HepG2 (cell line): Measurements from ENCODE around the gene TEX19. TPM values are rescaled to one million over a fixed set of nuclear protein-coding genes. Genes with fewer than 3 reads are reported as not detected.

Experiments used
- AGO2 ChIP-seq: fragments of 200-400 bp; formaldehyde crosslinking; optimal IDR thresholded peaks from 2 replicates; pipeline ENCODE3; 2017; ENCODE audit warnings: mild to moderate bottlenecking, low read depth, low read length, moderate library complexity
- HNF1A ChIP-seq, 2 experiments: sonication (generic) in 1 of 2; formaldehyde crosslinking in 1 of 2; IDR thresholded peaks; 2 replicates each; pipeline versions ENCODE4 v1.4.0 to v1.6.1; 2016 to 2020; ENCODE audit warnings: borderline replicate concordance in 1 of 2, low read depth in 1 of 2, mild to moderate bottlenecking in 1 of 2, missing genetic modification reagents in 1 of 2
- HOXA3 ChIP-seq: sonication (generic); formaldehyde crosslinking; IDR thresholded peaks from 2 replicates; pipeline ENCODE4 v1.5.0; 2020; ENCODE audit warnings: missing genetic modification reagents
- HOXA7 ChIP-seq: sonication (generic); formaldehyde crosslinking; IDR thresholded peaks from 2 replicates; pipeline ENCODE4 v1.8.1; 2022; ENCODE audit warnings: mild to moderate bottlenecking, missing genetic modification reagents, moderate library complexity
- PAF1 ChIP-seq: IDR thresholded peaks from 2 replicates; pipeline ENCODE4 v1.6.1; 2016; ENCODE audit warnings: missing genetic modification reagents, missing compliant biosample characterization
- RBM39 ChIP-seq: fragments of 200-400 bp; formaldehyde crosslinking; IDR thresholded peaks from one replicate; pipeline ENCODE4 v1.6.1; 2018; ENCODE audit warnings: antibody characterized with exemption, mild to moderate bottlenecking, low read depth, low read length; ENCODE audit not compliant: poor library complexity, severe bottlenecking
- RCOR2 ChIP-seq: IDR thresholded peaks from 2 replicates; pipeline ENCODE4 v1.6.1; 2016; ENCODE audit warnings: missing biosample characterization, missing genetic modification reagents
- SAFB2 ChIP-seq: sonication (generic); formaldehyde crosslinking; IDR thresholded peaks from 2 replicates; pipeline ENCODE4 v1.5.1; 2020; ENCODE audit warnings: missing genetic modification reagents, low read depth, mild to moderate bottlenecking, borderline replicate concordance
- ZBTB4 ChIP-seq: sonication (generic); formaldehyde crosslinking; IDR thresholded peaks from 2 replicates; pipeline ENCODE4 v1.4.0; 2020; ENCODE audit warnings: missing genetic modification reagents, mild to moderate bottlenecking, borderline replicate concordance
- ZFX ChIP-seq: sonication (generic); formaldehyde crosslinking; IDR thresholded peaks from 2 replicates; pipeline ENCODE4 v1.4.0; 2020; ENCODE audit warnings: mild to moderate bottlenecking, low read depth, missing genetic modification reagents, moderate library complexity
- ZNF629 ChIP-seq: sonication (generic); formaldehyde crosslinking; conservative IDR thresholded peaks from 2 replicates; pipeline ENCODE4 v1.5.0; 2020; ENCODE audit warnings: missing genetic modification reagents
- ZNF670 ChIP-seq: sonication (generic); formaldehyde crosslinking; IDR thresholded peaks from 2 replicates; pipeline ENCODE4 v1.8.0; 2022; ENCODE audit warnings: mild to moderate bottlenecking, missing genetic modification reagents, borderline replicate concordance
- ZUFSP ChIP-seq: sonication (generic); formaldehyde crosslinking; IDR thresholded peaks from 2 replicates; pipeline ENCODE4 v1.9.0; 2021; ENCODE audit warnings: missing genetic modification reagents, mild to moderate bottlenecking, borderline replicate concordance
- polyA plus RNA-seq, 8 experiments: library from polyadenylated mRNA; depleted of rRNA in 3 of 8; stranded (reverse) in 7 of 8; unstranded in 1 of 8; fragments of >200 nt; fragmentation: Illumina TruSeq in 4 of 8; extraction: Trizol in 4 of 8; gene quantifications; 2 replicates each; pipeline versions ENCODE4 v1.2.1 to v1.2.3, GENCODE V29; 2011 to 2016; ENCODE audit warnings: low read depth in 4 of 8, missing spikeins in 1 of 8, mixed read lengths in 1 of 8; ENCODE audit not compliant: insufficient read depth in 1 of 8
- total RNA-seq, 5 experiments: library from RNA; depleted of rRNA; stranded (reverse); fragments of >200 nt; fragmentation: Illumina TruSeq; extraction: Trizol; gene quantifications; 2 replicates each; pipeline ENCODE4 v1.2.3, GENCODE V29; 2016; ENCODE audit warnings: low read depth in 1 of 5
- TF ChIP-seq, protein P1 (sequence below): sonication (generic); formaldehyde crosslinking; IDR thresholded peaks from 2 replicates; pipeline ENCODE4 v1.9.0; 2022; ENCODE audit warnings: missing genetic modification reagents, mild to moderate bottlenecking, borderline replicate concordance
- TF ChIP-seq, protein P2 (sequence below): sonication (generic); formaldehyde crosslinking; IDR thresholded peaks from 2 replicates; pipeline ENCODE4 v1.5.0; 2020; ENCODE audit warnings: missing genetic modification reagents

The TEX19 gene
- total and polyA plus RNA-seq, 2 of the 13 experiments (the other 11 are each of a cell fraction or from before 2014, with no cell fraction given), result 1.3 to 6.0 TPM

DNA sequence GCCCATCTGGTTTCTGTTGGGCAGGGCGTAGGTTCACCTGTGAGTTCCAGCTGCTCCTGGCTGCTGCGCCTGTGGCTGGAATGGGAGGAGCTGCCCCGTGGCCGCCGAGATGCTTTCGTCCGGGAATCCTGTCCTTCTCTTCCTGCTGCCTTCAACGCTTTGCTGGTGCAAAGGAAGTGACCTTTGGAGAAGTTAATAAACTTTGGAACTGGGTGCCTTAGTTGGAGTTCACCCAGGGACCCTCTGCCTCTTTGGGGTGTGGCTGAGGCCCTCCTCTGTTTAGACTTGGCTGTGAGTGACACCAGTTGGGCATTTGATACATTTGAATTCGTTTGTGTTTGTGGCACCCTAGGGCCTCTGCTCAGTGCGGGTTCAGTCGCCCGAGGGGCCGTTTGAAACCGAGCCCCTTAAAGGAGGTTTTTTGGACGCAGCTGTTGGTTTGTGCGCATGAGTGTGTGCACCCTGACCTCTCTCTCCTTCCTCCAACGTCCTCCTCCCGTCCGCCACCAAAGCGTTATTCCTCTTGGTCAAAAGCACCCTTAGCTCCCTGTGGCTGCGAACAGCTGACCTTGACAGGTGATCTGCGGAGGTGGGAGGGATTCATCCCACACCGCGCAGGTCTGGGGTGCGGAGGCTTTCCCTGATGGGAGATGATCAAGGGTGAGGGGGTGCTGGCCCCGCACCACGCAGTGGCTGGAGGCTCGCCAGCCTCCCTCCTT is 16.5 kb upstream of the TEX19 start (continued):
- no peak for TF ChIP-seq HNF1A (IDR thresholded peaks at IDR 0.05; ENCODE audit: low read depth)
- TF ChIP-seq HNF1A (CRISPR knock-in tag; IDR thresholded peaks at IDR 0.05; ENCODE audit: borderline replicate concordance), result peak; percentile 40; the same call in 1 of the 2 replicates
- 0 out of 2 replicates have a peak, but pooled peaks have one; percentile 19 for TF ChIP-seq ZNF629 (CRISPR knock-in tag)
- no peak for TF ChIP-seq ZUFSP (CRISPR knock-in tag)
- peak; percentile 40 for TF ChIP-seq RBM39
- TF ChIP-seq, protein P1, sequence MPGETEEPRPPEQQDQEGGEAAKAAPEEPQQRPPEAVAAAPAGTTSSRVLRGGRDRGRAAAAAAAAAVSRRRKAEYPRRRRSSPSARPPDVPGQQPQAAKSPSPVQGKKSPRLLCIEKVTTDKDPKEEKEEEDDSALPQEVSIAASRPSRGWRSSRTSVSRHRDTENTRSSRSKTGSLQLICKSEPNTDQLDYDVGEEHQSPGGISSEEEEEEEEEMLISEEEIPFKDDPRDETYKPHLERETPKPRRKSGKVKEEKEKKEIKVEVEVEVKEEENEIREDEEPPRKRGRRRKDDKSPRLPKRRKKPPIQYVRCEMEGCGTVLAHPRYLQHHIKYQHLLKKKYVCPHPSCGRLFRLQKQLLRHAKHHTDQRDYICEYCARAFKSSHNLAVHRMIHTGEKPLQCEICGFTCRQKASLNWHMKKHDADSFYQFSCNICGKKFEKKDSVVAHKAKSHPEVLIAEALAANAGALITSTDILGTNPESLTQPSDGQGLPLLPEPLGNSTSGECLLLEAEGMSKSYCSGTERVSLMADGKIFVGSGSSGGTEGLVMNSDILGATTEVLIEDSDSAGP, result peak; percentile 29; the same call in 1 of the 2 replicates
- peak; percentile 42; the same call in 1 of the 2 replicates for TF ChIP-seq ZFX (CRISPR knock-in tag)
- TF ChIP-seq, protein P2, sequence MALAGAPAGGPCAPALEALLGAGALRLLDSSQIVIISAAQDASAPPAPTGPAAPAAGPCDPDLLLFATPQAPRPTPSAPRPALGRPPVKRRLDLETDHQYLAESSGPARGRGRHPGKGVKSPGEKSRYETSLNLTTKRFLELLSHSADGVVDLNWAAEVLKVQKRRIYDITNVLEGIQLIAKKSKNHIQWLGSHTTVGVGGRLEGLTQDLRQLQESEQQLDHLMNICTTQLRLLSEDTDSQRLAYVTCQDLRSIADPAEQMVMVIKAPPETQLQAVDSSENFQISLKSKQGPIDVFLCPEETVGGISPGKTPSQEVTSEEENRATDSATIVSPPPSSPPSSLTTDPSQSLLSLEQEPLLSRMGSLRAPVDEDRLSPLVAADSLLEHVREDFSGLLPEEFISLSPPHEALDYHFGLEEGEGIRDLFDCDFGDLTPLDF (CRISPR knock-in tag), result no peak
- TF ChIP-seq RCOR2 (CRISPR knock-in tag), result no peak
- peak; percentile 24; the same call in 1 of the 2 replicates for TF ChIP-seq SAFB2 (CRISPR knock-in tag)
- peak; percentile 90 for TF ChIP-seq ZBTB4
- TF ChIP-seq HOXA3, result peak; percentile 63
- TF ChIP-seq ZNF670, result no peak
- peak; percentile 55 for TF ChIP-seq AGO2
- 0 out of 2 replicates have a peak, but pooled peaks have one; percentile 18 for TF ChIP-seq PAF1 (CRISPR knock-in tag)
- TF ChIP-seq HOXA7 (CRISPR knock-in tag), result no peak
